Measurements from ENCODE around the gene B4GALNT3. TPM values are rescaled to one million over a fixed set of nuclear protein-coding genes. Genes with fewer than 3 reads are reported as not detected.
"Not testable (repeated sequence)": the region's sequence is repeated elsewhere in the genome, so short reads cannot be mapped to it uniquely, and the experiment has no call there.

The B4GALNT3 gene
- polyA plus RNA-seq (2012; ENCODE audit: missing spikeins) = 0.55 TPM

GRCh38 chr12:459430-460258, at the start of gene B4GALNT3:
Gene B4GALNT3, plus strand, starts transcription at chr12:459939. Its CDS starts 438 bp downstream, at chr12:460377.
- DNase-seq (ENCODE audit: insufficient read length) (peak; percentile 51), FAIRE-seq (no peak)
- TF ChIP-seq TAF1 (IDR thresholded peaks at IDR 0.05; ENCODE audit: borderline replicate concordance, low read depth, low read length) (no peak), POLR2AphosphoS5 (IDR thresholded peaks at IDR 0.05; ENCODE audit: low read depth, low read length) (no peak), POLR2A (IDR thresholded peaks at IDR 0.05; ENCODE audit: low read depth, low read length) (no peak)

GRCh38 chr12:414859-415258, 44.9 kb upstream of the B4GALNT3 start:
- TF ChIP-seq POLR2AphosphoS5 (IDR thresholded peaks at IDR 0.05; ENCODE audit: low read depth, low read length) (no peak), POLR2A (IDR thresholded peaks at IDR 0.05; ENCODE audit: low read depth, low read length) (no peak), TAF1 (IDR thresholded peaks at IDR 0.05; ENCODE audit: borderline replicate concordance, low read depth, low read length) (no peak)
- DNase-seq (ENCODE audit: insufficient read length) (no peak), FAIRE-seq (no peak)

- FAIRE-seq (no peak), DNase-seq (ENCODE audit: insufficient read length) (no peak)
- TF ChIP-seq TAF1 (IDR thresholded peaks at IDR 0.05; ENCODE audit: borderline replicate concordance, low read depth, low read length) (no peak), POLR2A (IDR thresholded peaks at IDR 0.05; ENCODE audit: low read depth, low read length) (no peak)
Measured at GRCh38 chr12:418432-418831, 41.3 kb upstream of the B4GALNT3 start.

GRCh38 chr12:422526-422925, 37.2 kb upstream of the B4GALNT3 start:
- no peak for TF ChIP-seq TAF1 (IDR thresholded peaks at IDR 0.05; ENCODE audit: borderline replicate concordance, low read depth, low read length)
- FAIRE-seq (no peak), DNase-seq (ENCODE audit: insufficient read length) (no peak)

GRCh38 chr12:435737-436136, 24.0 kb upstream of the B4GALNT3 start:
- DNase-seq (ENCODE audit: insufficient read length); FAIRE-seq: not testable (repeated sequence)

GRCh38 chr12:442235-442884, 17.4 kb upstream of the B4GALNT3 start:
- FAIRE-seq (peak; percentile 73), DNase-seq (ENCODE audit: insufficient read length) (no peak)
- TF ChIP-seq POLR2A (IDR thresholded peaks at IDR 0.05; ENCODE audit: low read depth, low read length) (no peak), POLR2AphosphoS5 (IDR thresholded peaks at IDR 0.05; ENCODE audit: low read depth, low read length) (no peak), TAF1 (IDR thresholded peaks at IDR 0.05; ENCODE audit: borderline replicate concordance, low read depth, low read length) (no peak)

GRCh38 chr12:447141-447540, 12.6 kb upstream of the B4GALNT3 start:
- FAIRE-seq = no peak
- DNase-seq (ENCODE audit: insufficient read length) = no peak
- TF ChIP-seq TAF1 (IDR thresholded peaks at IDR 0.05; ENCODE audit: borderline replicate concordance, low read depth, low read length) = no peak
- TF ChIP-seq POLR2AphosphoS5 (IDR thresholded peaks at IDR 0.05; ENCODE audit: low read depth, low read length) = no peak
- no peak for TF ChIP-seq POLR2A (IDR thresholded peaks at IDR 0.05; ENCODE audit: low read depth, low read length)

GRCh38 chr12:449203-449602, 10.5 kb upstream of the B4GALNT3 start:
- DNase-seq (ENCODE audit: insufficient read length) (no peak), FAIRE-seq (no peak)
- no peak for TF ChIP-seq POLR2A (IDR thresholded peaks at IDR 0.05; ENCODE audit: low read depth, low read length)
- TF ChIP-seq TAF1 (IDR thresholded peaks at IDR 0.05; ENCODE audit: borderline replicate concordance, low read depth, low read length) = no peak
- no peak for TF ChIP-seq POLR2AphosphoS5 (IDR thresholded peaks at IDR 0.05; ENCODE audit: low read depth, low read length)

- FAIRE-seq (no peak), DNase-seq (ENCODE audit: insufficient read length) (no peak)
- TF ChIP-seq TAF1 (IDR thresholded peaks at IDR 0.05; ENCODE audit: borderline replicate concordance, low read depth, low read length) (no peak), POLR2A (IDR thresholded peaks at IDR 0.05; ENCODE audit: low read depth, low read length) (no peak), POLR2AphosphoS5 (IDR thresholded peaks at IDR 0.05; ENCODE audit: low read depth, low read length) (no peak)
Measured at GRCh38 chr12:450438-450837, 9.3 kb upstream of the B4GALNT3 start.

- DNase-seq (ENCODE audit: insufficient read length) (peak; percentile 58), FAIRE-seq (no peak)
- no peak for TF ChIP-seq POLR2AphosphoS5 (IDR thresholded peaks at IDR 0.05; ENCODE audit: low read depth, low read length)
- TF ChIP-seq POLR2A (IDR thresholded peaks at IDR 0.05; ENCODE audit: low read depth, low read length) = no peak
- TF ChIP-seq TAF1 (IDR thresholded peaks at IDR 0.05; ENCODE audit: borderline replicate concordance, low read depth, low read length) = no peak
Measured at GRCh38 chr12:452667-453210, 7.0 kb upstream of the B4GALNT3 start.

GRCh38 chr12:454833-455232, 4.9 kb upstream of the B4GALNT3 start:
- no peak for FAIRE-seq
- TF ChIP-seq TAF1 (IDR thresholded peaks at IDR 0.05; ENCODE audit: borderline replicate concordance, low read depth, low read length) (no peak), POLR2AphosphoS5 (IDR thresholded peaks at IDR 0.05; ENCODE audit: low read depth, low read length) (no peak), POLR2A (IDR thresholded peaks at IDR 0.05; ENCODE audit: low read depth, low read length) (no peak)
- DNase-seq (ENCODE audit: insufficient read length) = no peak

GRCh38 chr12:455821-456220, 3.9 kb upstream of the B4GALNT3 start:
- TF ChIP-seq TAF1 (IDR thresholded peaks at IDR 0.05; ENCODE audit: borderline replicate concordance, low read depth, low read length) = no peak
- TF ChIP-seq POLR2A (IDR thresholded peaks at IDR 0.05; ENCODE audit: low read depth, low read length) = no peak
- TF ChIP-seq POLR2AphosphoS5 (IDR thresholded peaks at IDR 0.05; ENCODE audit: low read depth, low read length) = no peak
- FAIRE-seq = no peak

More at GRCh38 chr12:455821-456220, 3.9 kb upstream of the B4GALNT3 start:
- DNase-seq (ENCODE audit: insufficient read length) = no peak

All from GM12892 (cell line).